Measurements from ENCODE around the gene ATP2B2.

Gene ATP2B2

GRCh38 chr3:10350324-10350985, 154.9 kb downstream of the ATP2B2 start:
- in situ Hi-C loops (cut with MboI; ENCODE audit: low sequenced_read_pairs): no loop called here

- in situ Hi-C loops (cut with MboI; ENCODE audit: low sequenced_read_pairs): no loop called here
Measured at GRCh38 chr3:10349801-10350200, 155.6 kb downstream of the ATP2B2 start.

- in situ Hi-C loops (cut with MboI; ENCODE audit: low sequenced_read_pairs): no loop called here
Measured at GRCh38 chr3:10348404-10348721, 157.0 kb downstream of the ATP2B2 start.

GRCh38 chr3:10347648-10348403, 157.6 kb downstream of the ATP2B2 start:
- in situ Hi-C loops (cut with MboI; ENCODE audit: low sequenced_read_pairs): no loop called here

- in situ Hi-C loops (cut with MboI; ENCODE audit: low sequenced_read_pairs): no loop called here
Measured at GRCh38 chr3:10345911-10346310, 159.5 kb downstream of the ATP2B2 start.

- in situ Hi-C loops (cut with MboI; ENCODE audit: low sequenced_read_pairs): no loop called here
Measured at GRCh38 chr3:10344944-10345575, 160.3 kb downstream of the ATP2B2 start.

GRCh38 chr3:10344147-10344943, 161.0 kb downstream of the ATP2B2 start:
- in situ Hi-C loops (cut with MboI; ENCODE audit: low sequenced_read_pairs): no loop called here

- in situ Hi-C loops (cut with MboI; ENCODE audit: low sequenced_read_pairs): no loop called here
Measured at GRCh38 chr3:10343526-10343925, 161.9 kb downstream of the ATP2B2 start.

- in situ Hi-C loops (cut with MboI; ENCODE audit: low sequenced_read_pairs): no loop called here
Measured at GRCh38 chr3:10342781-10343180, 162.6 kb downstream of the ATP2B2 start.

GRCh38 chr3:10341901-10342398, 163.4 kb downstream of the ATP2B2 start:
- in situ Hi-C loops (cut with MboI; ENCODE audit: low sequenced_read_pairs): no loop called here

- in situ Hi-C loops (cut with MboI; ENCODE audit: low sequenced_read_pairs): no loop called here
Measured at GRCh38 chr3:10340476-10340875, 164.9 kb downstream of the ATP2B2 start.

- in situ Hi-C loops (cut with MboI; ENCODE audit: low sequenced_read_pairs): no loop called here
Measured at GRCh38 chr3:10340046-10340445, 165.3 kb downstream of the ATP2B2 start.

- in situ Hi-C loops (cut with MboI; ENCODE audit: low sequenced_read_pairs): no loop called here
Measured at GRCh38 chr3:10339376-10339955, 165.9 kb downstream of the ATP2B2 start.

GRCh38 chr3:10338591-10339353, 166.6 kb downstream of the ATP2B2 start:
- in situ Hi-C loops (cut with MboI; ENCODE audit: low sequenced_read_pairs): no loop called here

GRCh38 chr3:10338164-10338470, 167.3 kb downstream of the ATP2B2 start:
- in situ Hi-C loops (cut with MboI; ENCODE audit: low sequenced_read_pairs): no loop called here

- in situ Hi-C loops (cut with MboI; ENCODE audit: low sequenced_read_pairs): no loop called here
Measured at GRCh38 chr3:10337323-10338163, 167.8 kb downstream of the ATP2B2 start.

- in situ Hi-C loops (cut with MboI; ENCODE audit: low sequenced_read_pairs): no loop called here
Measured at GRCh38 chr3:10336761-10337160, 168.6 kb downstream of the ATP2B2 start.

- in situ Hi-C loops (cut with MboI; ENCODE audit: low sequenced_read_pairs): no loop called here
Measured at GRCh38 chr3:10335871-10336622, 169.3 kb downstream of the ATP2B2 start.

Measured in HL-60/S4 treated with retinoic acid at 250 ng/mL for 4 days and 3 days (cell line).